GM19438 (cell line): Measurements from ENCODE around the gene ITPRIPL1.
"Not testable (repeated sequence)": the region's sequence is repeated elsewhere in the genome, so short reads cannot be mapped to it uniquely, and the experiment has no call there.

Experiments used
- ATAC-seq: cut with Tn5 transposase; IDR thresholded peaks from one replicate; pipeline ENCODE4 v1.9.1; 2021; ENCODE audit warnings: low read depth; ENCODE audit not compliant: unreplicated experiment

ITPRIPL1 gene, protein sequence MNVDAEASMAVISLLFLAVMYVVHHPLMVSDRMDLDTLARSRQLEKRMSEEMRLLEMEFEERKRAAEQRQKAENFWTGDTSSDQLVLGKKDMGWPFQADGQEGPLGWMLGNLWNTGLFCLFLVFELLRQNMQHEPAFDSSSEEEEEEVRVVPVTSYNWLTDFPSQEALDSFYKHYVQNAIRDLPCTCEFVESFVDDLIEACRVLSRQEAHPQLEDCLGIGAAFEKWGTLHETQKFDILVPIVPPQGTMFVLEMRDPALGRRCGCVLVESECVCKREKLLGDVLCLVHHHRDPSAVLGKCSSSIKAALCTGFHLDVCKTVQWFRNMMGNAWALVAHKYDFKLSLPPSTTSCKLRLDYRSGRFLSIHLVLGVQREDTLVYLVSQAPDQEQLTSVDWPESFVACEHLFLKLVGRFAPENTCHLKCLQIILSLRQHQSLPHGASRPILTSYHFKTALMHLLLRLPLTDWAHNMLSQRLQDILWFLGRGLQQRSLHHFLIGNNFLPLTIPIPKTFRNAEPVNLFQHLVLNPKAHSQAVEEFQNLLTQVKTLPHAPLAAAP

DNA sequence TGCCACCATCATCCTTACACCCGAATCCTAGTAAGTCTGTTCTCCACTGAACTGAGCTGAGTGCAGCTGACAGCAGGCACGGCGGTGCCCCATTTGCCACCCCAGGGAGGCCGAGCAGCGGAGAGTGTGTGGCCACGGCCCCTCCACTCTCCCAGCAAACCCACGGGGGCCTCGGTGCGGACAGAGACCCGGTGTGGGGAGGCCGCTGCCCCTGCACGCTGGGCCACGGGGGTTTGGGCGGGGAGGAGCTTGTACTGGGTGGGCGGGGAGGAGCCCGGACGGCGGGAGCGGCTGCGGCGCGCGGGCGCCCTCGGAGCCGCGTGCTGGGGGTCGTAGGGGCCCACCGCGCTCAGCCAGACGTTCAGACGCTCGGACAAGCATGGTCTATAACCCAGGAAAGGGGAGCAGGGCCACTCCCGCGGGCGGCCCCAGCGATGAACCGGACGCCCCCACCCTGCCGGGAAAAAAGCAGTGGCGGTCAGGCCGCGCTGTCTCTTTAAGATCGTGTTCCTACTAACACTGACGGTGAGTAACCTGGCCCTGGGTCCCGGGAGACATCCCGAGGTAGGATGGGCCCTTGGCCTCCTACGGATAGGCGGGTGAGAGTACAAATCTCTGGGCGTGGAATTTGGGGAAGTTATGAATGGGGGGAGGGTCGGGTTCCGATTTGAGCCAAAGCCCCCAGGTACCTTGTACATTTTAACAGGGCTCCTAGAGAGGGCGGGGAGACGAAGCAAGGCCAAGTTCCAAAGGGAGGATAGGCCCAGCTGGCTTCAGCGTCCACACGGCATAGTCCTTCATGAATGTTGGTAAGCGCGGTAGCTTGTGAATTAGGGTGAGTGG is at the start of gene ITPRIPL1:
TSS of gene ITPRIPL1 (plus strand) at position 277 of the 843 bp plus-strand sequence. CDS start at position 800, 523 bp downstream.
- ATAC-seq: no peak

DNA sequence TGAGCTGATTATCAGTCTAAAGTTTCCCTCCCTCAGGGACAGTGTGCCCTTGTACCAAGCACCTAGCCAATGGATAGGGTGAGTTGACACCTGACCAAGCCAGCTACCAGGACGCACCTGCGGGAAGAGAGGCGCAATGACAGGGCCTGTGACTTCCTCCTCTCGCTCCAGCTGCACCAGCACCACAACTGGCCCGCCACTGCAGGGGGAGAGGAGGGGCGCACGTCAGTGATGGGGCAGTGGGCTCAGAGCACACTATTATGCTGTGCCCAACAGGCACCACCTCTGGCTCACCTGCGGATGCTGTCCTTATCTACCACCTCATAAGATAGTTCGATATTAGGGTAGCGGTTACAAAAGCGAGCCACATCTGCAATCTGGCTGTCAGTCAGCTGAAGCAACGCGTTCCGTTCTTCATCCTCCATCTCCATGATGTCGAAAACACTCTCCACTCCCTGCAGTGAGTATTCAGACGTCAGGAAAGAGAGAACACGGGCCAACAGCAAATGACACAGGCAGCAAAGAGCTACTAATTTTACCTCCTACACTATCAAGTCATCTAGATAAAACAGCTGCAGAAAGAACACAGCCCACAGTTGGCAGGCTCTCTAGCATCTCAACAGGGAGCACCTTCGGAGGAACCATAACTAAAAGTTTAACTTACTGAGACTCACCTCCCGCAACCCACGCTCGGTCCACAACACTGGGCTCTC is 48.2 kb upstream of the ITPRIPL1 start:
- no peak for ATAC-seq

DNA sequence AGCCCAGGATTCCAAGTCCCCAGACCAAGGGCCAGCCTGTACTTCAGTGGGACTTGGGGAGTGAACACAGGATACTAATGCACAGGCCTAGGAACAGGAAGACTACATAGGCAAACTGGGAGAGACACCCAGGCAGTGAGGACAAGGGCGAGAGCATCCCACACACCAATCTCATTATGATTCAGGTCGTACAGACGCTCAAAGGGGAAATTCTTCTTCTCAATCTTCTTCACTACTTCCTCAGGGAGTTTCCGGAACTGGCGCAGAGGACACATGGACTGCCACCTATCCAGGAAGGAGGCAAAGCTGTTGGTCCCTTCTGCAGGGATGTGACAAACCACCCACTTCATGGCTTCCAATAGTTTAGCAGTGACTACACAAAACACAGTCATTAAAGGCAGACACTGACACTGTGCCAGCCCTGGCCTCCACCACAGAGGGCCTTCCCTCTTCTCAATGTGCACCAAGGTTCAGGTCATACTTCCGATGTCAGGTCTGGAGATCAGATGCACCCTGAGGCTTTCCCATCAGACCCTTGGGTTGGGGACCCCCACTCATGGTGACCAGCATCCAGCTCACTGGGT is 37.8 kb upstream of the ITPRIPL1 start:
- ATAC-seq: no peak

DNA sequence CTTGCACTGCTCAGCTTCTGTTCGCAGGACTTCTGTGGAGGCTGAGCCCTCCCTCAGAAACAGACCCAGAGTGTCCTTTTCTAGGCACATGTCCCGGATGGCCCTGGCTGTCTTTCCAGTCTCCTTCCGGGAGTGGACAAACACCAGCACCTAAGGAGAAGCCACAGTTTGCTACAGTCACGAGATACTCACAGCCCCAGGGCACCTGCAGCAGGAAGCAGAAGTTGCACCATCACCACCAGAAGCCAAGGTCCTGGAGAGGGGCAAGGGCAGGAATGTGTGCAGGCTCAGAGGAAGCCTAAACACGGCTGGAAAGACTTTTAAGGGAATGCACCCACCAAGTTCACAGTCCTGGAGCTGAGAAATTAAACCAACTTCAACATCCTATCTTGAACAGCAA is 33.4 kb upstream of the ITPRIPL1 start:
- ATAC-seq: no peak

DNA sequence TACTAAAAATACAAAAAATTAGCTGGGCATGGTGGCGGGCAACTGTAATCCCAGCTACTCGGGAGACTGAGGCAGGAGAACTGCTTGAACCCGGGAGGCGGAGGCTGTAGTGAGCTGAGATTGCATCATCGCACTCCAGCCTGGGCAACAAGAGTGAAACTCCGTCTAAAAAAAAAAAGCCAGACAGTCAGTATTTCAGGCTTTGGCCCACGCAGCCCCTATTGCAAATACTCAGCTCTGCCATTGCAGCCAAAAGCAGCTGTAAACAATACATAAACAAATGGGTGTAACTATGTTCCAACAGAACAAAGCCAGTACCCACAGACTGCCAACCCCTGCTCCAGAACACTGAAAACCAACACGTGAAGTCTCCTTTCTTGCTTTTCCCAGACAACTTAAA is 30.8 kb upstream of the ITPRIPL1 start:
- ATAC-seq: not testable (repeated sequence)

DNA sequence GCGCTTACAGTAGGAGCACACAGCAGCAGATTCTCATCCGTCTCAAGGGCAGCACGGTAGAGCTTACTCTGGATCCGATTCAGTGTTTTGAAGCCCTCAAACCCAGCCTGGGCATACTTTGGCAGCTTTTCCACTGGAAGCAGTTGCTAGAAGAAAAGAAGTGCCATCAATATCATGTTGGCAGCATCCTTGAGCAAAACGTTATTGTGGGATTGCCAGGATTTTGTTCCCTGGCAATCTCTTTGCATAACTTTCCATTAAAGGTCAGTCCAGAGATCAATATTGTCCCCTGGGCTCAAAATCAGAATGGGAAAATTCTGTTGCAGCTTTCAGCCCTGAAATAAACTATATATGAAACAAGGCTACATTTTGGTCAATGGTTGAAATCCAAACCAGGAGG is 28.2 kb upstream of the ITPRIPL1 start:
- ATAC-seq: no peak

DNA sequence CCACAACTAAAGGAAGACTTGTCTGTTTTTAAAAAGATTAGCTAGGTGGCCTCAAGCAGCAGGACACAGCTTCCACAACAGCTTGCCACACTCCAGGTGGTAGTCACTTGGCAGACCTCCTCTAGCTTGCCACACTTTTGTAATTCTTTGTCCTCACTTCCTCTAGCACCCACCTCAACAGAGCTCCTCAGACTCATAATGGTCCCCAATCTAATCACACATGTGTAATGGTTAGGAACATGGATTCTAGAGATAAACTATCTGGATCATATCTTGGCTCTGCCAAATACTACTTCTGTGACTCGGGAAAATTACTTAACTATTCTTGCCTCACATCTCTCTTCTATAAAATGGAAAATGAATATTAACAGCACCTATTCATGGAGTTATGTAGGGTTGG is 23.3 kb upstream of the ITPRIPL1 start:
- ATAC-seq: no peak

DNA sequence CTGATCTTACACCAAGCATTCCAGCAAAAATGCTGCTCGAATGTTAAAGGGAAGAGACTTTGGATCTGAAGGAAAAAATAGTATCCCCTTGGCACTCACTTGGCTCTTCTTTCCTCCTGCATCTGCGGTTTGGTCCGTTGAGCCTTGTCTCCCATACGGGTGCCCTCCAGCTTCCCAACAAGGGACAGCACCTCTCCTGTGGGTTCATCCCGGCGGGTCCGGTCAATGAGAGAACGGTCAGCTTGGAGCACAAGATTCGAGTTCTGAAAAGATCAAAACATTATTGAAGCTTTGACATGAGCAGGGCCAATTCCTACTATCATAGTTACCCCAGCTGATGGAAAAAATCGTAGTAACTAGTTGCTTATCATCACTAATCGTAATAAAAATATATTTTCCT is 20.5 kb upstream of the ITPRIPL1 start:
- ATAC-seq: no peak

DNA sequence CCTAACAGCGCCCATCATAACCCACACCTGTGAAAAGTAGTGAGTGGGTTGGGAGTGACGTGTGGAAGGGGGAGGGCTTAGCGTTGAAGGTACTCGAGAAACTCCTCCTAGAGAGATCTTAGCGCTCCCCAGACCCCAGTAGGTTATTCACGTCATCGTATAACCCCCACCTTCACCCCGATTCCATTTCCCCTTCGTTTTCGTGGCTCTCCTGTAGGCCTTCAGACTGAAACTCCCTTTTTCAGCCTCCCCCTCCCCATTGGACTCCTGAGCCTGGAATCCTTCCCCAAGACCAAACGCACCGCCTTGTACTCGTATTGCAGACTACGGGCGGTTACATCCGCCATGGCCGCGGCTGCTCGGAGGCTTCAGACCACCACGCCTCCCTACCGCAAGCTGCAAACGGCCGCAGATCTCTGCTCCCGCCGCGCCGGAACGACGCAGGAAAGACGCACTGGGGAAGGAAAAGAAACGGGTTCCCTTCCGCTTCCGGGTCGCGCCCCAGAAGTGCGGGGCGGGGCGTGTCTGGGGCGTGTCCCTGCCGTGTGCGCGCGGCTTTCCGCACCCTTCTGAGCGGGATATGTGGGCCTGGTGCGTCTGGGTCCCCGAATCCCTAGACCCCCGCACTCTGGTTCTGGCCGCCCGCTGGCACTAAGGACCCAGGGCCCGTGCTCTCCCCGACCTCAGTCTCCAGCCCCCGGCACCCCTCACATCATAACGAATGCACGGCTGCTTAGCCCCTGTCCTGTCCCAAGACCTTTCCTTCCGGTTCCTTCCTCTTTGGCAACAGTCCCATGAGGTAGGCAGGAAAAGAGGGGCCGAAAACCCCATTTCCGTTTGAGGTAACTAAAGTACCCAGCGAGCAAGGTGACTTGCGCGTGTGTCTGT is 19.8 kb upstream of the ITPRIPL1 start, which contains the start of gene SNRNP200:
TSS of gene SNRNP200 (minus strand) at position 456 of the 888 bp plus-strand sequence. CDS start at position 347, 109 bp downstream.
- peak; percentile 84 for ATAC-seq

DNA sequence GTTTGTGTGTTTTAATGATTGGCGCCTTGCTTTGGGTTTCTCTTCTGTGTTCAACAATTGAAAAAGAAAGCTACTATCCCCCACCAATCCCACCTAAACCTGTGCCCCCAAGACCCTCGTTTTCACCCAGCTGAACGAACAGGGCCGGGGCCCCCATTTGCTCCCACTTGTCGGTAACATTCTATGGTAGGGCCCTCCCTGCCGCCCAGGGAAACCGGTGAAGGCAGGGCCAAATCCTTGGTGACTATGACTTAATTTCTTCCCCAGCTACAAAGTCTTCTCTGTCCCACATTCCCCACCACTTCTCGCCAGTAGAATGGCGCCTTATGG is 19.2 kb upstream of the ITPRIPL1 start:
- no peak for ATAC-seq

DNA sequence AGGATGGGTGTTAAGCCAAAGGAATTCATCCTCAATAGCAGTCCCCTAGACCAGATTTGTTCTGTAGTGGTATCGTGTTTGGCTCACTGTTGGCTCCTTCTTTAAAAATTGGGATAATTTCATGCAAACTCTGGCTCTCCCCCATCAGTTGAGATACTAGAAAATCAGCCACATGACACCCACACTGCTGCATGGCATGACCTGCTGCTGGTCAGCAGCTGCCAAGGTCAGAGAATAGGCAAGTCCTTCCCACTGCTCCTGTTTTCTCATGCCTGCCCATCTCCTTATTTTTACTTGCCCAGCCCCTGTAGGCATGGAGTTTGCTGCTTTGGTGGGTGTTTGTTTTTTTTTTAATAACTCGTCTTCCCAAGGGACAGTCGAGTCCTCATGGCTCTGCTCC is 18.7 kb upstream of the ITPRIPL1 start:
- no peak for ATAC-seq

DNA sequence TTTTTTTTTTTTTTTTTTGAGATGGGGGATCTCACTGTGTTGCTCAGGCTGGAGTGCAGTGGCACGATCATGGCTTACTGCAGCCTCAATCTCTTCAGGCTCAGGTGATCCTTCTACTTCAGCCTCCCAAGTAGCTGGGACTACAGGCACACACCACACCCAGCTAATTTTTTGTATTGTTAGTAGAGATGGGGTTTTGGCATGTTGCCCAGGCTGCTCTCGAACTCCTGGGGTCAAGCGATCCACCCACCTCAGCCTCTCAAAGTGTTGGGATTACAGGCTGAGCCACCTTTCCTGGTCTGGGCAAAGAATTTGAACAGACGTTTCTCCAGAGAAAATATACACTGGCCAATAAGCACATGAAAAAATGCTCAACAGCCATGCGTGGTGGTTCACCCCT is 16.9 kb upstream of the ITPRIPL1 start:
- ATAC-seq: no peak

DNA sequence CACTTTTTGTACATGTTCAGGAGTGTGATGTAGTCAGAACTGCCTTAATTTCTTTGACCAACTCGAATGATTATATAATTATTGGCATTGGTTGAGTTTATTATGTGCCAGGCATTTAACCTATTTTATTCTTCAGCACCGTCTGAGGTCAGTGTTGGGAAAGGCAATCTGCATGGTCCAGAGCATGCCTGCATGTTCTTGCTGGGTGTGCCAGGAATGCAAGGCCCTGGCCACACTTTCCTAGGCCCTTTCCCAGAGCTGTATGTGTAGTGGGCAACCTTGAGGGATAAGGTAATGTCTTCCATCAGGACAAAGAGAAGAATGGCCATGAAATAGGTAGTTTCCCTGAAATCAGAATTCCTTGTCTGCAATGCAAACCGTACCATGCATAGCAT is 10.1 kb upstream of the ITPRIPL1 start:
- ATAC-seq: no peak

DNA sequence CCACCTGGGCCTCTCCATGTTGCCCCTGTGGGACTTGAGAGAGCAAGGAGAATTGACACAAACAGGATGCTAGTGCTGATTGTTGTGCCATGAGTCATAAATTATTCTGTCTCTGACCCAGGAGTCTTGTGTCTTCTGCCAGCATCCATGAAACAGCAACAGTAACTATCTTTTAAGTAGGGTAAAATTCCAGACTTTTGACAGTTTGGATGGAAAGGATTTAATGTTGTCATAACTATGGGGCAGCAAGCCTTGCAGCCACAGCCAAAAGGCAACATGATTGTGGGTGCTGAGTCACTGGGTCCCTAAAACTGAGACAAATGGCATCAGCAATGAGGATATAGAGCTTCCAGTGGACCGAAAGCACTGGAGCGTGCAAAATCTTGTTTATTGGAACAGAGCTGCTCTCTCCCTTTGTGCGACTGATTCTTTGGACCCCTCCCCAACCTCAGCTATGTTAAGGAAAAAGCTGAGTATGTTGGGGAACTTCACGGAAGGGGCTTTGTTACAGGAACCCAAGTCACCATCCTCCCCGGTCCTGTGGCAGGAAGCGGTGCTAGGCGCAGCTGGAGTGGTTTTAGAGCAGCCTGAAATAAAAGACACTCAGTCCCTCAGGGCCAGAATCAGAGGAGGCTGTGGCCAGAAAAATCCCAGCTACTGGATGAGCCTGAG is 9.6 kb upstream of the ITPRIPL1 start:
- ATAC-seq: peak; percentile 58

DNA sequence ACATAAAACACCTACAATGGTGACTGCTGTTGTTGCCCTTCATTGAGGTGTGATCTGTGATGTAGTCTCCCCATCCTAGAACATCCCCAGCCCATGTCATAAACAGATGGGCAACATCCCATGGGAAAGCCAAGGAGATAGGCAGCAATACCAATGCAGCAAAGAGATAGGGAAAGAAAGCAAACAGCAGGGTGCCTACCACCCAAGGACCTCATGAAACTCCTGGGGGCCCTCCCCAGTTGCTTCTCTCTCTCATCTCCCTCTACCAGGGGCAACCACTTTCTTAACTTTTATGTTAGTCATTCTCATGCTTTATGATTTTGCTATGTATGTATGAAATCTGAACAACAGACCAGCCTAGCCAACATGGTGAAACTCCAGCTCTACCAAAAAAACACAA is 8.1 kb upstream of the ITPRIPL1 start:
- ATAC-seq: no peak

DNA sequence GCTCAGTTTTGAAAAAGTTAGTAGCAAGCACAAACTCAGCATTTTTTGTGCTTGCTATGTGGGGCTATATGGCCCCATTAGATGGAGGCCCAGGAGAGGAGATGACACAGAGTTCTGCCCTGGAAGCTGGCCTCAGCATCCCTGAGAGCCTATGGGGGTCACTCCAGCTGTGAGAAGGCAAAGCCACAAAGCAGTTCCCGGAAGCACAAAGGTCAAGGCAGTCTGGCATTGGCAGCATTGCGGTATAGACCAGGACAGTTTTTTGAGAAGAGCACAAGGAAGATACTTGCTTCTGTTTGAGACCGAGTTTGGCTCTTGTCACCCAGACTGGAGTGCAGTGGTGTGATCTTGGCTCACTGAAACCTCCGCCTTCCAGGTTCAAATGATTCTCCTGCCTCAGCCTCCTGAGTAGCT is 7.5 kb upstream of the ITPRIPL1 start:
- ATAC-seq: no peak

DNA sequence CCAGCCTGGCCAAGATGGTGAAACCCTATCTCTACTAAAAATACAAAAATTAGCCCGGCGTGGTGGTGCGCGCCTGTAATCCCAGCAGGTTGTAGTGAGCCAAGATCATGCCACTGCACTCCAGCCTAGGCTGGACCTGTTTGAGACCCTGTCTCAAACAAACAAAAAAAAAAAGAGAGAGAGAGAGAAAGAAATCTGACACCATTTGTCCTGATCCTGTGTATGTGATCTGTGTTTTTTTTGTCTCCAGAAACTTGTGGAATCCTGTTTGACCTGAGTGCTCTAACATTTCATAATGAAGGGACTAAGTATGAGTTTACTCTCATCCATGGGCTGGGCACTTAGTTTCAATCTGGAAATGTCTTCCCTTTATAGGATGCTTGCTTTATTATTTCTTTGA is 6.4 kb upstream of the ITPRIPL1 start:
- no peak for ATAC-seq

DNA sequence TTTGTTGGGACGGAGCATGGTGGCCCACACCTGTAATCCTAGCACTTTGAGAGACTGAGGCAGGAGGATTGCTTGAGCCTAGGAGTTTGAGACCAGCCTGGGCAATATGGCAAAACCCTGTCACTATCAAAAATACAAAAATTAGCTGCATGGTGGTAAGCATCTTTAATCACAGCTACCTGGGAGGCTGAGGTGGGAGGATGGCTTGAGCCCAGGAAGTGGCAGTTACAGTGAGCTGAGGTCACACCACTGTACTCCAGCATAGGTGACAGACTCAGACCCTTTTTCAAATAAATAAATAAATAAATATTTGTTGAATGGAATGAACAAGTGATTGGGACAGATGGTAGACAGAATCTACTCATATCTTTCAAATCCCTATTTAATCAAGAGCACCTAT is 5.7 kb upstream of the ITPRIPL1 start:
- ATAC-seq: no peak

DNA sequence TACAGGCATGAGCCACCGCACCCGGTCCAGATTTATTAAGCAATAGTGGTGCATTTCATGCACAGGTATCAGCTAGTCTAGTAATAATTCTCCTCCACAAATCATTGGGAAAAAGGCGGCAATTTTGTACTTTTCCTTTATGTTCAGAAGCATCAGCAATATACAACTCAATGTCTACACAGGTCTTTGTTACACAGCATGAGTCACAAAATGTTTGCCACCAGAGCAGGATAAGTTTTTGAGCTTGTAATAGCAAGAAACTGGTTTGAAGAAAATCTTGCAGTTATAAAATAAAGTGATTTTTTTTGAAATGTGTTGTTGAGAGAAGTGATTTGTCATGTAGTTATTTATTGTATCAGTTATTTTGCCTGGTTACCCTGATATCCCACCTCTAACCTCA is 4.8 kb upstream of the ITPRIPL1 start:
- no peak for ATAC-seq
